SH-SY5Y (cell line): ENCODE measurements around the gene PPP1R13L.

ENCODE experiments used
- GATA2 ChIP-seq: IDR thresholded peaks from 2 replicates; pipeline ENCODE4 v1.6.1; 2011; ENCODE audit warnings: mild to moderate bottlenecking, low read depth, low read length
- GATA3 ChIP-seq: IDR thresholded peaks from 2 replicates; pipeline ENCODE4 v1.6.1; 2011; ENCODE audit warnings: low read depth, mild to moderate bottlenecking, low read length, moderate library complexity

DNA sequence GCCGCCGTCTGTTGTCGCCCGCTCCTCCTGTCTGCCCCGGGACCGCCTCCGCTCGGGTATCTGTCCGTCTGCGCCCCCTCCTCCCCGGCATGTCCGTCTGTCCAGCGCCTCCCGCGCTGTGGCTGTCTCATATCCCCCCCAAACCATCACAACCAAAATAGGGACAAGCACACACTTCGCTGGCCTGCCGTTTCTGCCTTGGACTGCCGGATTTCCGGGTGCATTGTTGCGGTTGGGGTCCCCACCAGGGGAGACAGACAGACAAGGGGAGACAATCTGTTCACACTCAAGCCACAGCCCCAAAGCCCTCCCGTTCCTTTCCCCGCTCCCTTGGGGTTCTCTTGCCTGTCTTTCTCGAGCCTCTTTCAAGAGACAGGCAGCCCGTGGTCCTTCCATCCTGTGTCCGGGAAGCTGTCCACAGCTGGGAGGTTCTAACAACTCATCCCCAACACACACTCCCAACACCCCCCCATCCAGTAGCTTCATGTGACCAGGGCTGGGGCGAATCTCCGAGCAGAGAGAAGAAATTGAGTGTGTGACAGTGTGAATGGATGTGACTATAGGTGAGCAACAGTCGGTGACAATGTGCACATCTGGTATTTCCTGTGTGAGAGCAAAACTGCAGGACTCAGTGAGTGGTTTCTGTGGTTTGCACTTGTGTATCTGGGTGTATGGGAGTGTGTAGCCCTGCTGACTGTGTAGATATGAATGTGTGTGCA is 46.4 kb upstream of the PPP1R13L start:
- TF ChIP-seq GATA2 = no peak
- no peak for TF ChIP-seq GATA3
